ENCODE results near the gene AFMID. TPM values are rescaled to one million over a fixed set of nuclear protein-coding genes. Genes with fewer than 3 reads are reported as not detected.

Gene AFMID
- polyA plus RNA-seq, 3 donors = 7.1 to 45.7 (median 14.2) TPM

DNA sequence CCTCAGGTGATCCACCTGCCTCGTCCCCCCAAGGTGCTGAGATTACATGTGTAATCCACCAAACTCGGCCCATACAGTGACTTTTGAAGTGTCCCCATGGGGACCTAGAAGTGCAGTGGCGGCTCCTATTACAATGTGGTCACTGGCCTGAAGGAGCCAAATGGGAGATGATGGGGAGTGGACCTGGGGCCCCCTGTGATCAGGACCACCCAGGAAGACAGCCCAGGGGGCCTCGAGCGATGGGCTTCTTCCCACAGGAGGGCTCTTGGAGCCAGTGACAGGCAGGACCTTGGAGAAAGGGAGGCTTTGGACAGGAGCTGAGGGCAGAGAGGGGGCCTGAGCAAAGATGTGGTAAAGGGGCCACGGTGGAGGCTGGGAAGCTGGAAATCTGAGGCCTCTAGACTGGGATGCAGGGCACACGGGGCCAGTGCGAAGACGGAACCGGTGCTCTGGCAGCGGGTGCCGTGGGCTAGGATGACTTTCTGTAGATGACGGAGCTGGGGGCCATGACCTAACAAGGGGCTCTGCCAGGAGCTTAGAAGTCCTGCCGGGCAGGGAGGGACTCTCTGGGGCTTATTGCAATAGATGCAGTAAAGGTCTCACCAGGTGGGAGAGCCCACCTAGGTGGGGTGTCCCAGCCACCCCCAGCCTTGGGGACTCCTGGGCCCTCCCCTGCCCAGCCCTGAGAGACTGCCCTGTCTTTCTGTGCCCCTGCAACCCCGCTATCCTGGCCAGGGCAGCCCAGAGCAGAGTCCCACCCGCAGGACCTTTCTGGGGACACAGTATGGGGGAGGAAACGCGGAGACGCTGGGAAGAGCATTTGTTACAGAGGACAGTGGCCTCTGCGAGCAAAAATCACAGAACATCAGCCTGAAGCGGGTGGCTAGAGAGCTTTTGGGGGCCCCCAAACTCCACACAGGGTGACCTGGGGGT is 43.7 kb upstream of the AFMID start:
- H4K20me1 ChIP-seq (ENCODE audit: insufficient read depth, low read length) = peaks cover 25% of the 10 kb centered on the region
- peaks cover 10% of the 10 kb centered on the region for H3K79me2 ChIP-seq (ENCODE audit: insufficient read depth, low read length)
- no peak for DNase-seq
- Mint-ChIP-seq H3K4me1 (peaks cover 70% of the 10 kb centered on the region), H3K9me3 (no peaks in the 10 kb centered on the region), H3K27me3 (ENCODE audit: low read depth in 3 of 3) (peaks cover 0 to 1% (median 0%) of the 10 kb centered on the region in 3 donors), H3K27ac (peak overlapping the region; percentile 78 to 93 (median 88)), H3K4me3 (peak overlapping the region in 1 of 2 donors; percentile 72), H3K36me3 (peaks cover 11 to 28% of the 10 kb centered on the region in 2 donors)
- intact Hi-C loops (cut with micrococcal nuclease) = loop anchor here in 1 of 2 donors (5.0 kb wide), 1 partner anchor 44 kb away; the partner anchor contains the start of genes AFMID and TK1
- no peak overlapping the region for H2AFZ ChIP-seq (ENCODE audit: insufficient read depth, low read depth, low read length, poor library complexity, severe bottlenecking)
- peaks cover 15 to 16% of the 10 kb centered on the region in 2 donors for H3K36me3 ChIP-seq (replicated peaks in 1 of 2; ENCODE audit: control insufficient read depth in 1 of 2, insufficient read depth in 2 of 2, low read length in 2 of 2)
- H3K4me3 ChIP-seq (replicated peaks in 1 of 3; ENCODE audit: low read depth in 2 of 3, low read length in 3 of 3) = peak overlapping the region in 1 of 3 experiments; percentile 57
- H3K27ac ChIP-seq (ENCODE audit: low read depth in 1 of 2, low read length in 2 of 2) = peak overlapping the region; percentile 60 to 67
- H3K4me2 ChIP-seq (replicated peaks; ENCODE audit: extremely low read depth, low read length, poor library complexity, severe bottlenecking) = peak overlapping the region; percentile 70
- 90% methylated on average over 20 of the region's 21 CpGs for WGBS (ENCODE audit: insufficient coverage)
- H3K4me1 ChIP-seq (ENCODE audit: control insufficient read depth in 1 of 2, insufficient read depth in 2 of 2, low read length in 2 of 2) = peaks cover 81 to 93% of the 10 kb centered on the region in 2 donors
- no peaks in the 10 kb centered on the region for H3K9me3 ChIP-seq (replicated peaks in 1 of 2; ENCODE audit: control insufficient read depth in 1 of 2, insufficient read depth in 1 of 2, low read length in 2 of 2)
- TF ChIP-seq, protein P1, sequence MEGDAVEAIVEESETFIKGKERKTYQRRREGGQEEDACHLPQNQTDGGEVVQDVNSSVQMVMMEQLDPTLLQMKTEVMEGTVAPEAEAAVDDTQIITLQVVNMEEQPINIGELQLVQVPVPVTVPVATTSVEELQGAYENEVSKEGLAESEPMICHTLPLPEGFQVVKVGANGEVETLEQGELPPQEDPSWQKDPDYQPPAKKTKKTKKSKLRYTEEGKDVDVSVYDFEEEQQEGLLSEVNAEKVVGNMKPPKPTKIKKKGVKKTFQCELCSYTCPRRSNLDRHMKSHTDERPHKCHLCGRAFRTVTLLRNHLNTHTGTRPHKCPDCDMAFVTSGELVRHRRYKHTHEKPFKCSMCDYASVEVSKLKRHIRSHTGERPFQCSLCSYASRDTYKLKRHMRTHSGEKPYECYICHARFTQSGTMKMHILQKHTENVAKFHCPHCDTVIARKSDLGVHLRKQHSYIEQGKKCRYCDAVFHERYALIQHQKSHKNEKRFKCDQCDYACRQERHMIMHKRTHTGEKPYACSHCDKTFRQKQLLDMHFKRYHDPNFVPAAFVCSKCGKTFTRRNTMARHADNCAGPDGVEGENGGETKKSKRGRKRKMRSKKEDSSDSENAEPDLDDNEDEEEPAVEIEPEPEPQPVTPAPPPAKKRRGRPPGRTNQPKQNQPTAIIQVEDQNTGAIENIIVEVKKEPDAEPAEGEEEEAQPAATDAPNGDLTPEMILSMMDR (IDR thresholded peaks at IDR 0.05) = no peak
- H3K27me3 ChIP-seq (ENCODE audit: control insufficient read depth in 2 of 2, insufficient read depth in 2 of 2, low read length in 2 of 2) = no peaks in the 10 kb centered on the region
- H3K9ac ChIP-seq (ENCODE audit: insufficient read depth, low read length, poor library complexity, severe bottlenecking) = no peak overlapping the region

DNA sequence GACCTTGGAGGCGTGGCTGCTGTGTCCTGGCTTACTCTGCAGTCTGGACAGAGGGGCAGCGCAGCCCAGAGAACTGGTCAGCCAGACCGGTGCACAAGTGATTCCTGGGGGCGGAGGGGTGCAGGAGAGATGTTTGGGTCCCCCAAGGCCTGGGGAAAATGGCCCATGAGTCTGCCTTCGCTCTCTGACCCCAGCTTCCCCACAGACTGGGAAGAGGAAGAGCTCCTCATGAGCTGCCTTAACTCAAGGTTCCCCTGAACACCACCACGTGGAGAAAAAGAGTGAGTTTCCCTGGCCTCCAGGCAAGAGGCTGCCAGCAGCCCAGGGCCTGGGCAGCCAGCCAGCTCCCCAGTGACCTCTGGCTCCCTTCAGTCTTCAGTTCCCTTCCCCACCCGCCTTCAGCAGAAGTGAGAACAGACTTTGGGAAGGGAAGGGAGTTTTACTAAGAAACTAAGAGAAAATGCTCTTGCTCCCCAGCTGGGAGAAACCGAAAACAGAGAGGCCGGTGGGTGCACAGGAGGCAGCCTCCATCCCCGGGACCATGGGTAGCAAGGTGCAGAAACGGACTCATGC is 42.9 kb upstream of the AFMID start:
- Histone ChIP-seq H3K9me3 (replicated peaks in 1 of 2; ENCODE audit: control insufficient read depth in 1 of 2, insufficient read depth in 1 of 2, low read length in 2 of 2) (no peaks in the 10 kb centered on the region), H3K4me1 (ENCODE audit: control insufficient read depth in 1 of 2, insufficient read depth in 2 of 2, low read length in 2 of 2) (peaks cover 73 to 85% of the 10 kb centered on the region in 2 donors), H3K36me3 (replicated peaks in 1 of 2; ENCODE audit: control insufficient read depth in 1 of 2, insufficient read depth in 2 of 2, low read length in 2 of 2) (peaks cover 15 to 16% of the 10 kb centered on the region in 2 donors), H3K79me2 (ENCODE audit: insufficient read depth, low read length) (peaks cover 10% of the 10 kb centered on the region), H3K4me3 (replicated peaks in 1 of 3; ENCODE audit: low read depth in 2 of 3, low read length in 3 of 3) (peak overlapping the region in 1 of 3 experiments; percentile 57), H4K20me1 (ENCODE audit: insufficient read depth, low read length) (peaks cover 18% of the 10 kb centered on the region), H2AFZ (ENCODE audit: insufficient read depth, low read depth, low read length, poor library complexity, severe bottlenecking) (no peak overlapping the region), H3K27ac (ENCODE audit: low read depth in 1 of 2, low read length in 2 of 2) (peak overlapping the region; percentile 60 to 67), H3K4me2 (replicated peaks; ENCODE audit: extremely low read depth, low read length, poor library complexity, severe bottlenecking) (peak overlapping the region; percentile 70), H3K27me3 (ENCODE audit: control insufficient read depth in 2 of 2, insufficient read depth in 2 of 2, low read length in 2 of 2) (no peaks in the 10 kb centered on the region), H3K9ac (ENCODE audit: insufficient read depth, low read length, poor library complexity, severe bottlenecking) (peak overlapping the region; percentile 25)
- peaks cover 11 to 22% of the 10 kb centered on the region in 2 donors for H3K36me3 Mint-ChIP-seq
- DNase-seq = peak; percentile 92 to 95 (median 93)
- intact Hi-C loops (cut with micrococcal nuclease) = loop anchor here in 1 of 2 donors (5.0 kb wide), 1 partner anchor 43 kb away; the partner anchor contains the start of genes AFMID and TK1
- no peaks in the 10 kb centered on the region for H3K27me3 Mint-ChIP-seq (ENCODE audit: low read depth in 3 of 3)
- TF ChIP-seq, protein P1 (IDR thresholded peaks at IDR 0.05) = no peak
- WGBS (ENCODE audit: insufficient coverage) = 37% methylated on average over 4 of the region's 11 CpGs
- peak overlapping the region; percentile 78 to 93 (median 88) for H3K27ac Mint-ChIP-seq
- peak overlapping the region in 1 of 2 donors; percentile 72 for H3K4me3 Mint-ChIP-seq
- H3K9me3 Mint-ChIP-seq = no peaks in the 10 kb centered on the region
- peaks cover 64% of the 10 kb centered on the region for H3K4me1 Mint-ChIP-seq
